Hindlimb muscle (tissue), 1 donor: ENCODE results near the gene DNAAF1. TPM values are rescaled to one million over a fixed set of nuclear protein-coding genes. Genes with fewer than 3 reads are reported as not detected.

Source experiments
- DNase-seq: peaks from one replicate; pipeline ENCODE4 v3.0.0-alpha.2; 2013
- polyA plus RNA-seq: library from polyadenylated mRNA; unstranded; fragments of 120-200 nt; gene quantifications from one replicate; pipeline ENCODE4 v1.2.1, GENCODE V29; 2013; ENCODE audit not compliant: insufficient read length

DNAAF1 gene
- polyA plus RNA-seq, 1 donor, result 0.41 TPM

GRCh38 chr16:84124257-84125073 is 20.6 kb upstream of the DNAAF1 start:
- DNase-seq, result no peak

- DNase-seq, result no peak
Measured at GRCh38 chr16:84131117-84131516, 14.0 kb upstream of the DNAAF1 start.

GRCh38 chr16:84132527-84133285 is 12.4 kb upstream of the DNAAF1 start:
- DNase-seq, result no peak

- DNase-seq, result no peak
Measured at GRCh38 chr16:84136331-84137125, 8.6 kb upstream of the DNAAF1 start.

- DNase-seq, result no peak
Measured at GRCh38 chr16:84137287-84137686, 7.8 kb upstream of the DNAAF1 start.

- DNase-seq, result no peak
Measured at GRCh38 chr16:84137769-84138357, 7.2 kb upstream of the DNAAF1 start.

- DNase-seq, result no peak
Measured at GRCh38 chr16:84138500-84138823, 6.6 kb upstream of the DNAAF1 start.

- DNase-seq, result no peak
Measured at GRCh38 chr16:84138824-84139627, 6.1 kb upstream of the DNAAF1 start.

GRCh38 chr16:84139628-84140258 is 5.4 kb upstream of the DNAAF1 start:
- DNase-seq, result no peak

GRCh38 chr16:84141143-84141670 is 3.9 kb upstream of the DNAAF1 start:
- no peak for DNase-seq

GRCh38 chr16:84143081-84143480 is 2.0 kb upstream of the DNAAF1 start:
- no peak for DNase-seq

GRCh38 chr16:84143784-84144199 is 1.3 kb upstream of the DNAAF1 start:
- DNase-seq, result no peak

GRCh38 chr16:84144209-84144858 is 774 bp upstream of the DNAAF1 start:
- DNase-seq, result no peak

GRCh38 chr16:84150926-84151325 is 5.8 kb downstream of the DNAAF1 start:
- DNase-seq, result no peak

GRCh38 chr16:84153660-84154214 is 8.6 kb downstream of the DNAAF1 start:
- no peak for DNase-seq

GRCh38 chr16:84155226-84155625 is 10.1 kb downstream of the DNAAF1 start:
- DNase-seq, result no peak

- no peak for DNase-seq
Measured at GRCh38 chr16:84155771-84156170, 10.7 kb downstream of the DNAAF1 start.

GRCh38 chr16:84156342-84156784 is 11.3 kb downstream of the DNAAF1 start:
- DNase-seq, result no peak

GRCh38 chr16:84159007-84159406 is 13.9 kb downstream of the DNAAF1 start:
- DNase-seq, result no peak

GRCh38 chr16:84159800-84160199 is 14.7 kb downstream of the DNAAF1 start:
- DNase-seq, result no peak
